Measurements from ENCODE around the gene TMEM31. TPM values are rescaled to one million over a fixed set of nuclear protein-coding genes. Genes with fewer than 3 reads are reported as not detected.

The TMEM31 gene
- total RNA-seq, 1 donor from 2014 or later: not detected

- TF ChIP-seq, protein P1, sequence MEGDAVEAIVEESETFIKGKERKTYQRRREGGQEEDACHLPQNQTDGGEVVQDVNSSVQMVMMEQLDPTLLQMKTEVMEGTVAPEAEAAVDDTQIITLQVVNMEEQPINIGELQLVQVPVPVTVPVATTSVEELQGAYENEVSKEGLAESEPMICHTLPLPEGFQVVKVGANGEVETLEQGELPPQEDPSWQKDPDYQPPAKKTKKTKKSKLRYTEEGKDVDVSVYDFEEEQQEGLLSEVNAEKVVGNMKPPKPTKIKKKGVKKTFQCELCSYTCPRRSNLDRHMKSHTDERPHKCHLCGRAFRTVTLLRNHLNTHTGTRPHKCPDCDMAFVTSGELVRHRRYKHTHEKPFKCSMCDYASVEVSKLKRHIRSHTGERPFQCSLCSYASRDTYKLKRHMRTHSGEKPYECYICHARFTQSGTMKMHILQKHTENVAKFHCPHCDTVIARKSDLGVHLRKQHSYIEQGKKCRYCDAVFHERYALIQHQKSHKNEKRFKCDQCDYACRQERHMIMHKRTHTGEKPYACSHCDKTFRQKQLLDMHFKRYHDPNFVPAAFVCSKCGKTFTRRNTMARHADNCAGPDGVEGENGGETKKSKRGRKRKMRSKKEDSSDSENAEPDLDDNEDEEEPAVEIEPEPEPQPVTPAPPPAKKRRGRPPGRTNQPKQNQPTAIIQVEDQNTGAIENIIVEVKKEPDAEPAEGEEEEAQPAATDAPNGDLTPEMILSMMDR (IDR thresholded peaks at IDR 0.05): no peak
- no peaks in the 10 kb centered on the region for H3K9me3 Mint-ChIP-seq
- peak within 1 kb of the TSS; percentile 80 for H3K4me3 Mint-ChIP-seq
- ChIA-PET POLR2A (interaction anchor here (0.7 to 2.7 kb wide), 6 partner anchors 57 to 470 kb away, joined by 4 to 10 read pairs (median 6); partner anchors contain the start of genes RAB9B, SLC25A53 and TCEAL3), CTCF (no interaction called here)
- peak; percentile 83 for ATAC-seq (ENCODE audit: low read depth)
- intact Hi-C loops (cut with micrococcal nuclease): loop anchor here (1.0 to 10.0 kb wide), 7 partner anchors 57 to 472 kb away; partner anchors contain the start of genes BEX2, BEX4, TCEAL3 and ZCCHC18
- DNase-seq: peak; percentile 55
- no peaks in the 10 kb centered on the region for H3K27me3 Mint-ChIP-seq
- H3K27ac Mint-ChIP-seq: peak within 1 kb of the TSS; percentile 63
- peaks cover 27% of the 10 kb centered on the region for H3K36me3 Mint-ChIP-seq (ENCODE audit: low read depth)
- peaks cover 4% of the 10 kb centered on the region for H3K4me1 Mint-ChIP-seq
Observed at GRCh38 chrX:103686199-103687072, 24.3 kb upstream of the TMEM31 start, which contains the start of gene MORF4L2. TSS of gene MORF4L2 (minus strand) at chrX:103686699. CDS start at chrX:103677027, 9,672 bp downstream.

GRCh38 chrX:103687073-103687695 lies 23.5 kb upstream of the TMEM31 start:
- intact Hi-C loops (cut with micrococcal nuclease): loop anchor here (1.0 to 10.0 kb wide), 7 partner anchors 58 to 472 kb away; partner anchors contain the start of genes BEX2, BEX4, TCEAL3 and ZCCHC18
- CTCF ChIA-PET: no interaction called here
- H3K36me3 Mint-ChIP-seq (ENCODE audit: low read depth): peaks cover 27% of the 10 kb centered on the region

DNA sequence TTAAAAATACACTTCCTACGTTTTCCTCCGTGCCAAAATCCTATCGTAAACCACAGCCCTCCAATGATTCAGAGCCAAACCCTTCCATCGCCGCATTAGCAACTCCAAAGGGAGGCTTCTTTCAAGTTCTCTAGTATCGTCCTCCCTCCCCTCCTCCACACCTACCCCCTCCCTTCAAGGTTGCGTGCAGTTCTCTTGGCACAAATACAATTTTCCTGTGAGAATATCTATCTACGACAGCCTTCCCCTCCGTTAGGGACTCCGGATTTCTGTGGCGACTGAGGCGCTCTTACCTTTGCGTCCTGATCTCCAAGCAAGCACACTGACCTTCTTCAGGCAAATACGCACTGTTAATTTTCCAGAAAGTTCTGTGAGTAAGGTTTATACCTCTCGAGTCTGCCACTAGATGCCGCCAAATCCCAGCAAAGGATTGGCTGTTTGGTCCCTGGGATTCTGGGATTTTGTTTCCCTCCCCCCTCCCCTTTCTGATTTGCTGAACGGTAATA lies 23.0 kb upstream of the TMEM31 start:
- POLR2A ChIA-PET: interaction anchor here (1.0 to 2.7 kb wide), 5 partner anchors 58 to 469 kb away, joined by 4 to 10 read pairs (median 4); partner anchors contain the start of genes RAB9B, SLC25A53 and TCEAL3

More at GRCh38 chrX:103687073-103687695, 23.5 kb upstream of the TMEM31 start:
- no peaks in the 10 kb centered on the region for H3K9me3 Mint-ChIP-seq
- no peaks in the 10 kb centered on the region for H3K27me3 Mint-ChIP-seq
- ATAC-seq (ENCODE audit: low read depth) (peak; percentile 61), DNase-seq (peak; percentile 81)
- H3K4me1 Mint-ChIP-seq: peaks cover 4% of the 10 kb centered on the region
- POLR2A ChIA-PET: interaction anchor here (0.7 to 2.7 kb wide), 6 partner anchors 58 to 470 kb away, joined by 4 to 10 read pairs (median 6); partner anchors contain the start of genes RAB9B, SLC25A53 and TCEAL3
- no peak overlapping the region for H3K27ac Mint-ChIP-seq
- TF ChIP-seq, protein P1 (IDR thresholded peaks at IDR 0.05): no peak
- H3K4me3 Mint-ChIP-seq: no peak overlapping the region

GRCh38 chrX:103688946-103689345 lies 21.8 kb upstream of the TMEM31 start:
- no peaks in the 10 kb centered on the region for H3K27me3 Mint-ChIP-seq
- H3K4me1 Mint-ChIP-seq: peaks cover 4% of the 10 kb centered on the region
- ATAC-seq (ENCODE audit: low read depth): no peak
- TF ChIP-seq, protein P1 (IDR thresholded peaks at IDR 0.05): no peak
- ChIA-PET CTCF (interaction anchor here (0.7 kb wide), 1 partner anchor 86 kb away, joined by 3 read pairs; no protein-coding TSS in a partner anchor), POLR2A (no interaction called here)
- no peak overlapping the region for H3K4me3 Mint-ChIP-seq
- peaks cover 21% of the 10 kb centered on the region for H3K36me3 Mint-ChIP-seq (ENCODE audit: low read depth)
- intact Hi-C loops (cut with micrococcal nuclease): loop anchor here (1.0 to 10.0 kb wide), 5 partner anchors 82 to 374 kb away; partner anchors contain the start of genes BEX2 and TCEAL3
- H3K9me3 Mint-ChIP-seq: no peaks in the 10 kb centered on the region
- no peak for DNase-seq
- no peak overlapping the region for H3K27ac Mint-ChIP-seq

More for the DNA sequence above, 23.0 kb upstream of the TMEM31 start:
- DNase-seq (peak; percentile 23), ATAC-seq (ENCODE audit: low read depth) (no peak)
- Mint-ChIP-seq H3K27ac (no peak overlapping the region), H3K36me3 (ENCODE audit: low read depth) (peaks cover 26% of the 10 kb centered on the region), H3K27me3 (no peaks in the 10 kb centered on the region), H3K4me1 (peaks cover 4% of the 10 kb centered on the region), H3K4me3 (no peak overlapping the region), H3K9me3 (no peaks in the 10 kb centered on the region)
- intact Hi-C loops (cut with micrococcal nuclease): loop anchor here (1.0 to 10.0 kb wide), 8 partner anchors 58 to 473 kb away; partner anchors contain the start of genes BEX2, BEX4, TCEAL3 and ZCCHC18
- CTCF ChIA-PET: no interaction called here
- TF ChIP-seq, protein P1 (IDR thresholded peaks at IDR 0.05): no peak

Measured in activated B cell treated with CpG ODN at 0.5 μM for 24 hours (primary cell).